NK-92 (cell line): Measurements from ENCODE around the gene ZNF536.

Source experiments
- DNase-seq: peaks from one replicate; lab custom pipeline; 2025; ENCODE audit not compliant: unreplicated experiment; lab: John Stamatoyannopoulos, UW

ZNF536 gene

GRCh38 chr19:30593975-30594745 lies 222.0 kb downstream of the ZNF536 start:
- DNase-seq: no peak

- DNase-seq: no peak
Measured at GRCh38 chr19:30596268-30596667, 224.1 kb downstream of the ZNF536 start.

GRCh38 chr19:30596813-30597399 lies 224.7 kb downstream of the ZNF536 start:
- no peak for DNase-seq

GRCh38 chr19:30598688-30599087 lies 226.5 kb downstream of the ZNF536 start:
- DNase-seq: no peak

GRCh38 chr19:30602661-30603350 lies 230.6 kb downstream of the ZNF536 start:
- DNase-seq: no peak

- no peak for DNase-seq
Measured at GRCh38 chr19:30604657-30605056, 232.5 kb downstream of the ZNF536 start.

- no peak for DNase-seq
Measured at GRCh38 chr19:30605333-30605732, 233.1 kb downstream of the ZNF536 start.

- DNase-seq: no peak
Measured at GRCh38 chr19:30606114-30607050, 234.2 kb downstream of the ZNF536 start.
